Activated naive CD4-positive, alpha-beta T cell treated with anti-CD3 and anti-CD28 coated beads for 36 hours (primary cell): ENCODE data around the gene ZNF804B. TPM values are rescaled to one million over a fixed set of nuclear protein-coding genes. Genes with fewer than 3 reads are reported as not detected.

Experiments used
- CTCF ChIA-PET: fragments of 350-600 bp; sonication (Branson Sonifier 250); formaldehyde crosslinking; loops from one replicate; lab custom pipeline; 2021; ENCODE audit warnings: antibody characterized with exemption; lab: Charles Lee
- DNase-seq: peaks from one replicate; pipeline ENCODE4 v3.0.0-alpha.2; 2020
- H3K27ac Mint-ChIP-seq: one replicate; pipeline ENCODE4 v1.8.0; 2021; ENCODE audit warnings: mild to moderate bottlenecking, mixed read lengths
- H3K27me3 Mint-ChIP-seq: one replicate; pipeline ENCODE4 v1.8.0; 2021; ENCODE audit warnings: low read depth, mixed read lengths
- H3K36me3 Mint-ChIP-seq: one replicate; pipeline ENCODE4 v1.8.0; 2021; ENCODE audit warnings: low read depth, mixed read lengths
- H3K4me1 Mint-ChIP-seq: one replicate; pipeline ENCODE4 v1.8.0; 2021; ENCODE audit warnings: low read depth, mixed read lengths
- H3K4me3 Mint-ChIP-seq: one replicate; pipeline ENCODE4 v1.8.0; 2021; ENCODE audit warnings: mild to moderate bottlenecking, moderate library complexity, mixed read lengths
- H3K9me3 Mint-ChIP-seq: one replicate; pipeline ENCODE4 v1.8.0; 2021; ENCODE audit warnings: mixed read lengths
- intact Hi-C: fragments of 100-400 bp; cut with micrococcal nuclease; formaldehyde crosslinking; loops from one replicate; pipeline ENCODE4 v1.15.1; 2023
- total RNA-seq, 2 experiments: library from RNA; stranded (reverse); gene quantifications; one replicate each; pipeline ENCODE4 v1.2.3, GENCODE V29; 2021

ZNF804B gene
- total RNA-seq, 2 experiments from 2014 or later: not detected

DNA sequence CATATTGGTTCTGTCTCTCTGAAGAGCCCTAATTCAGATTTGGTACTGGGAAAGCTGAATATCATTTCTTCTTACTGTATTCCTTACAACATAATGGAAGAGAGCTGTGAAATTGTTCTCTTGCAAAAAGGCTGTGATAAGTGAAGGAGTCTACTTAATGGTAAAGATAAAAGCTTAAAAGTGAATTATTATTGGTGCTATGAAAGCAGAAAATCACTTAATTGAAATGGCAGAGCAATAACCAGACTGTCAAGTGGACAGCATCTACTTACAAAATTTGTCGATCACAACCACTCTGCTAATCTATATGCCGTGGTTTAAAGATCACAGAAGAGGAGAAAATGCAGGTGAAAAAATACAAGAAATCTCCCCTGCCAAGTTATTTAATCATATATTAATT, 300.7 kb downstream of the ZNF804B start:
- Mint-ChIP-seq H3K36me3 (no peaks in the 10 kb centered on the region), H3K4me3 (no peak overlapping the region), H3K4me1 (no peaks in the 10 kb centered on the region), H3K27ac (no peak overlapping the region), H3K9me3 (no peaks in the 10 kb centered on the region), H3K27me3 (peaks cover 3% of the 10 kb centered on the region)
- no peak for DNase-seq
- intact Hi-C loops: no loop called here
- CTCF ChIA-PET: no interaction called here

DNA sequence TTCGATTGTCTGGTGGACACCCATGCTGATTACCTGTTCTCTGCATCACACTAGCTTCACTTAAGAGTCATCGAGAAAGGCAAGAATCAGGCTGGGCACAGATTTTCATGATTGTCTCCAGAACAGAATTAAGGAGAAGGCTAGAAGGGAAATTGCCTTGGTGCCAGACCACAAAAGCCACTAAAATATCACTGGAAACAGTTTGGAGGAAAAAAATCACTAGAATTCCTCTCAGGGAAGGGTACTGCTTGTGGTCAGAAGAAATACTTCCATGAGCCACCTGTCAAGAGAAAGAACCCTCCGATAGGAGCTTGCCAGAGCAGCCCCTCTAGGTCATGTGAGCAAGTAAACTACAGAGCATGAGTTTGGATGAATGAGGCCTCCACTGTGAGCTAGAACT, 305.3 kb downstream of the ZNF804B start:
- intact Hi-C loops: no loop called here
- Mint-ChIP-seq H3K4me3 (no peak overlapping the region), H3K27ac (no peak overlapping the region), H3K27me3 (no peaks in the 10 kb centered on the region), H3K36me3 (no peaks in the 10 kb centered on the region), H3K9me3 (no peaks in the 10 kb centered on the region), H3K4me1 (no peaks in the 10 kb centered on the region)
- no peak for DNase-seq
- CTCF ChIA-PET: no interaction called here

DNA sequence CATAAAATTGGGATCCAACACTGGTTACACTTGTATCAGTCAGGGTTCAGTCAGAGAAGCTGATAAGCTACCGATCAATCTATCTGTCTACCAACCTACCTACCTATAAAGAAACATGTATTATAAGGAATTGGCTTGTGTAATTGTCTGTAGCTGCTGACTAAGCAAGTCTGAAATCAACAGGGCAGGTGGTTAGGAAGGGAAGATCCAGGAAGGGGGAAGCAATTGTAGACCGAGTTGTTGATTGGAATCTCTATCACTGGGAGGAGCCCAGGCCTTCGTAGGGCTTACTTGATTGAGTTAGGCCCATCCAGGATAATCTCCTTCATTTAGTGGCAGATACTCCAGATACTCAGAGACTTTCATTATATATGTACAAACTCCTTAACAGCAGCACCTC, 307.5 kb downstream of the ZNF804B start:
- H3K4me1 Mint-ChIP-seq: no peaks in the 10 kb centered on the region
- H3K9me3 Mint-ChIP-seq: no peaks in the 10 kb centered on the region
- H3K36me3 Mint-ChIP-seq: no peaks in the 10 kb centered on the region
- CTCF ChIA-PET: no interaction called here
- H3K4me3 Mint-ChIP-seq: no peak overlapping the region
- intact Hi-C loops: no loop called here
- H3K27ac Mint-ChIP-seq: no peak overlapping the region
- DNase-seq: no peak
- H3K27me3 Mint-ChIP-seq: no peaks in the 10 kb centered on the region

DNA sequence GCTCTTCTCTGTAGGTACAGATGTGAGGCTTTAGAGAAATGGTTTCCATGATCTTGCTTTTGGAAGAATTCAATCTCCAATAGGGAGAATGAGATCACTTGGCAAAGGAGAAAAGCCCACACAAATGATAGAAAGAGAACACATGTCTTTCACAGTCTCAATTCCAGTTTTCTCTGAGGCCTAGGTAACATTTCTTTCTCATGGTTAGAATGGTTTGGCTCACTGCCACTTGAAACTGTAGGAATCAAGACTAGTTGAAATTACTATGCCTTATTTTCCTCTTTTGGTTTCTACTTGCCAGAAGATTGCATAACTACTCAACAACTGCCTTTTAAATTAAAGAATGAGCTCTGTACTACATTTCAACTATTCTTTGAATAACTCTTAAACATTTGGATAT, 312.6 kb downstream of the ZNF804B start:
- CTCF ChIA-PET: no interaction called here
- DNase-seq: no peak
- Mint-ChIP-seq H3K36me3 (no peaks in the 10 kb centered on the region), H3K4me3 (no peak overlapping the region), H3K9me3 (peaks cover 2% of the 10 kb centered on the region), H3K4me1 (no peaks in the 10 kb centered on the region), H3K27ac (no peak overlapping the region), H3K27me3 (peaks cover 2% of the 10 kb centered on the region)
- intact Hi-C loops: no loop called here

DNA sequence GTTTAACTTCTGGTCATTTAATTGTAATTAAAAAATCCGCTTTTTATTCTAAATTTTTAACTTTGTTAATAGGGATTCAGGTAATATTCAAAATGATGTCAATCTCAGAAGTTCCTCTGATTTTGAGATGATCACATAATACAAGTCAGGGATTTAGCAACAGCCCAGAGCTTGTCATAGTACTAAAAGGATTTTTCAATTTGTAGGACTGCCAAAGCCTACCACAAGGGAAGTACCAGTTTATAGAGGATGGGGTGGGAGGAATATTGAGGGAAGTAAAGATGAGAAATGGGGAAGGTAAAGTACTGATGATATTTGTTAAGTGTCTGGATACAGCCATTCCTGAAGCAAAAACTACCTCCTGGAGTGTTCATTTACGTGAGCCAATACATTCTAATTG, 314.3 kb downstream of the ZNF804B start:
- DNase-seq: no peak
- Mint-ChIP-seq H3K36me3 (no peaks in the 10 kb centered on the region), H3K4me3 (no peak overlapping the region), H3K4me1 (no peaks in the 10 kb centered on the region), H3K9me3 (peaks cover 2% of the 10 kb centered on the region), H3K27ac (no peak overlapping the region), H3K27me3 (peaks cover 2% of the 10 kb centered on the region)
- CTCF ChIA-PET: no interaction called here
- intact Hi-C loops: no loop called here

DNA sequence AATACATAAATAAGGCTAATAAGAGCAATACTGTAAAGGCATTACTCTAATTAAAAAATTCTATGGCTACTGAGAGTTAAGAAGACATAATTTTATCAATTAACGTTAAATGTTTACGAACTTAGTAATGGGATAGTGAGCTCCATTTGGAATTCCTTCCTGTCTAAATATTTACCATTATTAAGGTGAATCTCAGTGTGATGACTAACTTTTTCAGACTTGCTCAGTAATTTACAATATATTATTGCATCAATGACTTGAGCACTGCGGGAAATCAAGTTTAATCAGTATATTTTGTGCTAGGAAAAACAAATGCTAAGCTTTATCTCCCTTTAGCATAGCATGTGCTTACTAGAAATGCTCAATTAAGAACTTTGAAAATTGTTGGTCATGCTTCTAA, 318.5 kb downstream of the ZNF804B start:
- Mint-ChIP-seq H3K36me3 (no peaks in the 10 kb centered on the region), H3K9me3 (peaks cover 2% of the 10 kb centered on the region), H3K27ac (no peak overlapping the region), H3K4me1 (no peaks in the 10 kb centered on the region), H3K27me3 (peaks cover 3% of the 10 kb centered on the region), H3K4me3 (no peak overlapping the region)
- CTCF ChIA-PET: no interaction called here
- no peak for DNase-seq
- intact Hi-C loops: no loop called here

DNA sequence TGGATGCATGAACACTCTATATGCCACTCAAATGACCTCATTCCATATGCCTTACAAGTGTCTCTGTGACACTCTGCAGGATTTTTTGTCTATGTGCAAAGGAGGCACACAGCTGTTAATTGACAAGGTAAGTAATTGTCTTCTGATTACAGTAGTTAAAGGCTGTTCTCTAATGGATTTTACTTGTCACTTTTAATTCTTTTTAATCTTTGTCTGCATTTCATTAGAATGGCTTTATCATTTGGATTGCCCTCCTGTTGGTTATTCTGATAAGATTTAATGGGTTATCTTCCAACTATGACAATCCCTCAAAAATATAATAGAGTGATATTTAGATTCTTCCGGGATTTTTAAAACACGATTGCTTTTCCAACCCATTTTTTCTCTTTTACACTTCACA, 326.1 kb downstream of the ZNF804B start:
- Mint-ChIP-seq H3K36me3 (no peaks in the 10 kb centered on the region), H3K4me1 (no peaks in the 10 kb centered on the region), H3K27me3 (no peaks in the 10 kb centered on the region), H3K9me3 (no peaks in the 10 kb centered on the region), H3K4me3 (no peak overlapping the region), H3K27ac (no peak overlapping the region)
- CTCF ChIA-PET: no interaction called here
- intact Hi-C loops: no loop called here
- no peak for DNase-seq

DNA sequence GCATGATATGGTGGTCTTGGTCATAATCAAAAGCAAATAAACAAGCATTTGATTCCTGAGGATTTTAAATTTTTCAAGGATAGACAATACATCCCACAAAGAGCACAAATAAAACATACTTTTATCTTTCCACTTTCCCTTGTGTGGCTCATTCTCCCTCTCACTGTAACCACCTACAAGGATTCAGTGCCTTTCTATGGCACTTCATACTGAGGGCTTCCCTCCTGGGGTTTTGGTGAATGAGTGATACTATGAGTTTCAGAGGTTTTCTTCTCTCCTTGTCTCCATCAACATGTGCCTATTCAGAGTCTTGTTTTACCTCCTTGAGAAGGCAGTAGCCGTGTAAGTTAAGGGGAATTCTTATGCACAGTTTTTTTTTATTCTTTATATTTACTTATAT, 332.1 kb downstream of the ZNF804B start:
- Mint-ChIP-seq H3K27ac (no peak overlapping the region), H3K4me3 (no peak overlapping the region), H3K9me3 (no peaks in the 10 kb centered on the region), H3K27me3 (no peaks in the 10 kb centered on the region), H3K36me3 (no peaks in the 10 kb centered on the region), H3K4me1 (no peaks in the 10 kb centered on the region)
- DNase-seq: no peak
- CTCF ChIA-PET: no interaction called here
- intact Hi-C loops: no loop called here

DNA sequence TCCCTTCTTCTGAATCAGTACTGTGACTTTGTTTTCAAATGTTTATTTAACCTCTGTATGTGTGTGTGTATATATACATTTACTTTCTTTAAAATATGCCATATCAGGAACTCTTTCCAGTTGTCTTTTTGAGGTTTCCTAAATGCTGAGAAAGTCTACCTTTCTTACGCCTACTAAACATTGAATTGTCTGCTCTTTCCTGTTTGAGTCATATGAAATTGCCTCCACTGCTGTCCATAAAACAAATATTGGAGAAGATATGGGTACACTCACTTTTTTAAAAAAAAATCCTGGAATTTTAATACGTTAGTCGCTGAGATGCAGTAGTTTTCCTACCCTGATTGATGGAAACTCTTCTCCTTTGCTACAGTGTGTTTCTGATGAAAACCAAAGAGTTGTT, 334.8 kb downstream of the ZNF804B start:
- H3K27ac Mint-ChIP-seq: no peak overlapping the region
- CTCF ChIA-PET: no interaction called here

DNA sequence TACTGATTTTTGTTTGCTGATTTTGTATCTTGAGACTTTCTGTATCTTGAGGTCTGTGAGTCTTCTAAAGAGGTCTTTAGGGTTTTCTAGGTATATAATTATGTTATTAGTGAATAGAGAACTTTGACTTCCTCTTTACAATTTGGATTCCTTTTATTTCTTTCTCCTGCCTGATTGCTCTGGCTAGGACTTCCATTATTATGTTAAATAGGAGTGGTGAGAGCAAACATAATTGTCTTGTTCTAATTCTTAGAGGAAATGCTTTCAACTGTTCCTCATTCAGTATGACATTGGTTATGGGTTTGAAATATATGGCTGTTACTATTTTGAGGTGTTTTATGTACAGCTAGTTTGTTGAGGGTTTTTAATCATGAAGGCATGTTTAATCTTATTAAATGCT, 344.1 kb downstream of the ZNF804B start:
- no peaks in the 10 kb centered on the region for H3K9me3 Mint-ChIP-seq
- H3K4me1 Mint-ChIP-seq: no peaks in the 10 kb centered on the region
- intact Hi-C loops: no loop called here
- peaks cover 4% of the 10 kb centered on the region for H3K27me3 Mint-ChIP-seq
- CTCF ChIA-PET: no interaction called here
- no peak for DNase-seq
- no peak overlapping the region for H3K27ac Mint-ChIP-seq
- no peaks in the 10 kb centered on the region for H3K36me3 Mint-ChIP-seq
- no peak overlapping the region for H3K4me3 Mint-ChIP-seq

More for the DNA sequence above, 334.8 kb downstream of the ZNF804B start:
- no peak for DNase-seq
- H3K4me3 Mint-ChIP-seq: no peak overlapping the region
- no peaks in the 10 kb centered on the region for H3K9me3 Mint-ChIP-seq
- H3K27me3 Mint-ChIP-seq: no peaks in the 10 kb centered on the region
- intact Hi-C loops: no loop called here
- no peaks in the 10 kb centered on the region for H3K4me1 Mint-ChIP-seq
- H3K36me3 Mint-ChIP-seq: no peaks in the 10 kb centered on the region

DNA sequence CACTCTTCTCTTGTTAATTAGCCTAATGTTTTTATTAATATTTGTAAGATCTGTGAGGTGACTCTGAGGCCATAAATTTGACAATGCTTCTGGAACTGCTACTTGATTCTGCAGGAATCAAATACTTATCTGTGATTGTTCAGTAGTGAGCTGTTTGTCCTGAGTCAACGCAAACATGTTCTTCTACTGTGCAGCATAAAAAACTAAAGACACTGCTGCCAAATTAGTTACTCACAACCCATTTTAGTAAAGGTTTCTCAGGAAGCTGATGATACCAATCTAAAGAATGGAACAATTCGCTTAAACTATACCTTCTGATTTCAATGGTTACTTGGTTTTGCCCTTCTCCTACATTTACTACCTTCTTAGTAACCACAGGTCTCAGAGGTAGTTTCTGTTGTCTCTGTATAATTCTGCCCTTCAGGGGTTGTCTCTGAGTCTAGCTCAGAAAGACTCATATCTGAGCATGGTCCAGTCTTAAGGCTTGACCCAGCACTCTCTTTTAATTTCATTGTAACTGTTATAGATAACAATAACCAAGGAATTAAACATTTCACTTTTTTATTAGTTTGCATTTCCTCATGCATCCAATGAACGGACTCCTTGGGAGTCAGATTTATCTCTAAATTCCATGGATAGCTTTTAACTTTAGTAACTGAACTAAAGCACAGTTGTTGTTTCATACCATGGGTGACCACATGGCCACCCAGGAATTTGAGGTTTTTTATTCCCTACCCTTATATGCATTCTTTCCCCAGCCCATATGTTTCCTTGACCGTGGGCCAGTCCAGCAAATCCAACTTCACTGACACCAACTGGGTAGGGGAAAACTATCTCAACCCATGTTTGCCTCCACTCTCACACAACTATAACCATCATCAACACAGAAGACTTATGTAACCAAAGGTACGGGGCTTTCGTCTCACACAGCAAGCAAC, 345.5 kb downstream of the ZNF804B start:
- no peak overlapping the region for H3K4me3 Mint-ChIP-seq
- H3K9me3 Mint-ChIP-seq: no peaks in the 10 kb centered on the region
- H3K27ac Mint-ChIP-seq: no peak overlapping the region
- CTCF ChIA-PET: no interaction called here
- no peaks in the 10 kb centered on the region for H3K4me1 Mint-ChIP-seq
- no peak for DNase-seq
- H3K36me3 Mint-ChIP-seq: no peaks in the 10 kb centered on the region
- peaks cover 4% of the 10 kb centered on the region for H3K27me3 Mint-ChIP-seq
- intact Hi-C loops: no loop called here

DNA sequence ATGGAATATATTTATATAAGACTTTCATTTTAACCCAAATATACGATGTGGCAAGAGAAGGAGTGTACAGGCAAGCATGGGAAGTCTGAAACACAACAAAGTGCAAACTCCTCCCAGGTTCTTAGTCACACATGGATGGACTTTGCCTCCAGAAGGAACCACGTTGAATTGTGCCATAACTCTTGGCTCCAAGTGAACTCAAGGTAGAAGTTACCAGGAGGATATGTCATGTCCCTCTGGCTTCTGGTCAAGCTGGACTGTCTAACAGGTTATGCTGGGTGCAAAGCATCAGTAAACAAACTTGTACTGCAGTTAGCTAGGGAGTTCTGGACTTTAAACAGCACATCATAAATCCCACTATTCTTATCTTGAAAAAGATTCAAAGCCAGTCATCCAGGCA, 364.4 kb downstream of the ZNF804B start:
- CTCF ChIA-PET: no interaction called here
- H3K4me1 Mint-ChIP-seq: no peaks in the 10 kb centered on the region
- no peaks in the 10 kb centered on the region for H3K9me3 Mint-ChIP-seq
- no peak overlapping the region for H3K4me3 Mint-ChIP-seq
- DNase-seq: no peak
- peaks cover 2% of the 10 kb centered on the region for H3K27me3 Mint-ChIP-seq
- intact Hi-C loops: no loop called here
- H3K36me3 Mint-ChIP-seq: no peaks in the 10 kb centered on the region
- no peak overlapping the region for H3K27ac Mint-ChIP-seq

DNA sequence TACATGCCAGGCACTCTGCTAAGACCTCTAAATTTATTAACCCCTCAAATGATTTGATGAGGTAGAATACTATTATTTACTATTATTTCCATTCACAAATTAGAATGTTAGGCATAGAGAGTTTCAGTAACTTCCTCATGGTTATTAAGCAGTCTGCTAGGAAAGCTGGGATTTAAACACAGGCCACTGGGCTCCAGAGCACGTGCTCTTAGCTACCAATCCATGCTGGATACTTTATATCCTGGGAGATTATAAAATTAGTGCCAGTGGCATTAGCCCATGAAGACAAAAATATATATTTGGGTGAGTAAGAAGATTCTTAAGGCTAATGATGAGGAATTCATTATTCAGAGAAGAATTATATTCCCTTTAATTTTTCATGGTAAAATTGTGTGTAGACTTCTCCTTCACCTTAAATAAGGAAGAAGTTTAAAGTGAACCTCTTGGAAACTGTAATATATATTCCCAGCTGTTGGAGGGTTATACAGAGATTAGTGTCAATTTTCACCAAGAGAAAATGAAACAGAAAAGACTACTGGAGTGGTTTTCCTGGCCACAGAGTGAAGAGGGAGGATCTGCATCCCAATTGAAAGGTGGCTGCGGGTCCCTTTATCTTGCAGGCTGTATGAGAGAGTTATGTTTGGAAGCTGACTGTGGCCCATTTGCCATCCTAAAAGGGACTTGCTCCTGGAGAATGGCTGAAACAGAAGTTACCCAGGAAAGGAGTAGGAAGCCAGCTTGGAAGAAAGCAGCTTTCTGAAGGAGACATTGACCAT, 370.3 kb downstream of the ZNF804B start:
- Mint-ChIP-seq H3K27ac (no peak overlapping the region), H3K36me3 (no peaks in the 10 kb centered on the region), H3K27me3 (peaks cover 2% of the 10 kb centered on the region), H3K9me3 (no peaks in the 10 kb centered on the region), H3K4me3 (no peak overlapping the region), H3K4me1 (no peaks in the 10 kb centered on the region)
- no peak for DNase-seq
- CTCF ChIA-PET: interaction anchor here (0.5 kb wide), 1 partner anchor 16 kb away, joined by 3 read pairs; no protein-coding TSS in a partner anchor
- intact Hi-C loops: no loop called here
